ENCODE measurements around the gene PIGT.

DNA sequence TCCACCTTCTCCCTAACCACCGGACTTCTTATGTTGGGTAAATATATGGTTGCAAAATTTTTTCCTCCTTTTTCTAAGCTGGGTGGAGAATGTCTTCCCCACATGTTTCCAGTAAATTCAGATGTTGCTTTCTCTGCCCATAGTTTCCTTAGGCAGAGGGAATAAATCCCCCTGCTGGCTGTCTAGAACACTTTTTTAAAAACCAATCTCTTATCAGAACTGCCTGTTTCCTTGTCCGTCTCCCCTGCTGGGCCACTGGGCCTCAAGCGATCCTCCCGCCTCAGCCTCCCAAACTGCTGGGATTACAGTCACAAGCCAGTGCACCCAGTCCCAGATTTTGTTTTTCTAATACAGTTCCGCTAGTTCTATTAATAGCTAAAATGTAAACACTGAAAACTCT is 43.7 kb downstream of the PIGT start:
- TF ChIP-seq, protein P1, sequence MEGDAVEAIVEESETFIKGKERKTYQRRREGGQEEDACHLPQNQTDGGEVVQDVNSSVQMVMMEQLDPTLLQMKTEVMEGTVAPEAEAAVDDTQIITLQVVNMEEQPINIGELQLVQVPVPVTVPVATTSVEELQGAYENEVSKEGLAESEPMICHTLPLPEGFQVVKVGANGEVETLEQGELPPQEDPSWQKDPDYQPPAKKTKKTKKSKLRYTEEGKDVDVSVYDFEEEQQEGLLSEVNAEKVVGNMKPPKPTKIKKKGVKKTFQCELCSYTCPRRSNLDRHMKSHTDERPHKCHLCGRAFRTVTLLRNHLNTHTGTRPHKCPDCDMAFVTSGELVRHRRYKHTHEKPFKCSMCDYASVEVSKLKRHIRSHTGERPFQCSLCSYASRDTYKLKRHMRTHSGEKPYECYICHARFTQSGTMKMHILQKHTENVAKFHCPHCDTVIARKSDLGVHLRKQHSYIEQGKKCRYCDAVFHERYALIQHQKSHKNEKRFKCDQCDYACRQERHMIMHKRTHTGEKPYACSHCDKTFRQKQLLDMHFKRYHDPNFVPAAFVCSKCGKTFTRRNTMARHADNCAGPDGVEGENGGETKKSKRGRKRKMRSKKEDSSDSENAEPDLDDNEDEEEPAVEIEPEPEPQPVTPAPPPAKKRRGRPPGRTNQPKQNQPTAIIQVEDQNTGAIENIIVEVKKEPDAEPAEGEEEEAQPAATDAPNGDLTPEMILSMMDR (IDR thresholded peaks at IDR 0.05): no peak
- TF ChIP-seq NFE2L1 (CRISPR knock-in tag; IDR thresholded peaks at IDR 0.05) (no peak), TEAD4 (CRISPR knock-in tag; IDR thresholded peaks at IDR 0.05) (no peak), ZNF423 (CRISPR knock-in tag; IDR thresholded peaks at IDR 0.05) (no peak), NR3C1 (CRISPR knock-in tag; conservative IDR thresholded peaks at IDR 0.05; ENCODE audit: low read depth) (no peak), NFYB (CRISPR knock-in tag; conservative IDR thresholded peaks at IDR 0.05; ENCODE audit: low read depth) (no peak), NR1H2 (CRISPR knock-in tag; IDR thresholded peaks at IDR 0.05) (no peak)
- TF ChIP-seq, protein P2, sequence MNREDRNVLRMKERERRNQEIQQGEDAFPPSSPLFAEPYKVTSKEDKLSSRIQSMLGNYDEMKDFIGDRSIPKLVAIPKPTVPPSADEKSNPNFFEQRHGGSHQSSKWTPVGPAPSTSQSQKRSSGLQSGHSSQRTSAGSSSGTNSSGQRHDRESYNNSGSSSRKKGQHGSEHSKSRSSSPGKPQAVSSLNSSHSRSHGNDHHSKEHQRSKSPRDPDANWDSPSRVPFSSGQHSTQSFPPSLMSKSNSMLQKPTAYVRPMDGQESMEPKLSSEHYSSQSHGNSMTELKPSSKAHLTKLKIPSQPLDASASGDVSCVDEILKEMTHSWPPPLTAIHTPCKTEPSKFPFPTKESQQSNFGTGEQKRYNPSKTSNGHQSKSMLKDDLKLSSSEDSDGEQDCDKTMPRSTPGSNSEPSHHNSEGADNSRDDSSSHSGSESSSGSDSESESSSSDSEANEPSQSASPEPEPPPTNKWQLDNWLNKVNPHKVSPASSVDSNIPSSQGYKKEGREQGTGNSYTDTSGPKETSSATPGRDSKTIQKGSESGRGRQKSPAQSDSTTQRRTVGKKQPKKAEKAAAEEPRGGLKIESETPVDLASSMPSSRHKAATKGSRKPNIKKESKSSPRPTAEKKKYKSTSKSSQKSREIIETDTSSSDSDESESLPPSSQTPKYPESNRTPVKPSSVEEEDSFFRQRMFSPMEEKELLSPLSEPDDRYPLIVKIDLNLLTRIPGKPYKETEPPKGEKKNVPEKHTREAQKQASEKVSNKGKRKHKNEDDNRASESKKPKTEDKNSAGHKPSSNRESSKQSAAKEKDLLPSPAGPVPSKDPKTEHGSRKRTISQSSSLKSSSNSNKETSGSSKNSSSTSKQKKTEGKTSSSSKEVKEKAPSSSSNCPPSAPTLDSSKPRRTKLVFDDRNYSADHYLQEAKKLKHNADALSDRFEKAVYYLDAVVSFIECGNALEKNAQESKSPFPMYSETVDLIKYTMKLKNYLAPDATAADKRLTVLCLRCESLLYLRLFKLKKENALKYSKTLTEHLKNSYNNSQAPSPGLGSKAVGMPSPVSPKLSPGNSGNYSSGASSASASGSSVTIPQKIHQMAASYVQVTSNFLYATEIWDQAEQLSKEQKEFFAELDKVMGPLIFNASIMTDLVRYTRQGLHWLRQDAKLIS (CRISPR knock-in tag; IDR thresholded peaks at IDR 0.05; ENCODE audit: borderline replicate concordance): no peak
- TF ChIP-seq, protein P3, sequence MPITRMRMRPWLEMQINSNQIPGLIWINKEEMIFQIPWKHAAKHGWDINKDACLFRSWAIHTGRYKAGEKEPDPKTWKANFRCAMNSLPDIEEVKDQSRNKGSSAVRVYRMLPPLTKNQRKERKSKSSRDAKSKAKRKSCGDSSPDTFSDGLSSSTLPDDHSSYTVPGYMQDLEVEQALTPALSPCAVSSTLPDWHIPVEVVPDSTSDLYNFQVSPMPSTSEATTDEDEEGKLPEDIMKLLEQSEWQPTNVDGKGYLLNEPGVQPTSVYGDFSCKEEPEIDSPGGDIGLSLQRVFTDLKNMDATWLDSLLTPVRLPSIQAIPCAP (CRISPR knock-in tag; IDR thresholded peaks at IDR 0.05): no peak
- TF ChIP-seq, protein P4, sequence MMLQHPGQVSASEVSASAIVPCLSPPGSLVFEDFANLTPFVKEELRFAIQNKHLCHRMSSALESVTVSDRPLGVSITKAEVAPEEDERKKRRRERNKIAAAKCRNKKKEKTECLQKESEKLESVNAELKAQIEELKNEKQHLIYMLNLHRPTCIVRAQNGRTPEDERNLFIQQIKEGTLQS (CRISPR knock-in tag; conservative IDR thresholded peaks at IDR 0.05): no peak
- TF ChIP-seq, protein P5, sequence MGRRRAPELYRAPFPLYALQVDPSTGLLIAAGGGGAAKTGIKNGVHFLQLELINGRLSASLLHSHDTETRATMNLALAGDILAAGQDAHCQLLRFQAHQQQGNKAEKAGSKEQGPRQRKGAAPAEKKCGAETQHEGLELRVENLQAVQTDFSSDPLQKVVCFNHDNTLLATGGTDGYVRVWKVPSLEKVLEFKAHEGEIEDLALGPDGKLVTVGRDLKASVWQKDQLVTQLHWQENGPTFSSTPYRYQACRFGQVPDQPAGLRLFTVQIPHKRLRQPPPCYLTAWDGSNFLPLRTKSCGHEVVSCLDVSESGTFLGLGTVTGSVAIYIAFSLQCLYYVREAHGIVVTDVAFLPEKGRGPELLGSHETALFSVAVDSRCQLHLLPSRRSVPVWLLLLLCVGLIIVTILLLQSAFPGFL (CRISPR knock-in tag; IDR thresholded peaks at IDR 0.05; ENCODE audit: borderline replicate concordance): no peak
- TF ChIP-seq, protein P6, sequence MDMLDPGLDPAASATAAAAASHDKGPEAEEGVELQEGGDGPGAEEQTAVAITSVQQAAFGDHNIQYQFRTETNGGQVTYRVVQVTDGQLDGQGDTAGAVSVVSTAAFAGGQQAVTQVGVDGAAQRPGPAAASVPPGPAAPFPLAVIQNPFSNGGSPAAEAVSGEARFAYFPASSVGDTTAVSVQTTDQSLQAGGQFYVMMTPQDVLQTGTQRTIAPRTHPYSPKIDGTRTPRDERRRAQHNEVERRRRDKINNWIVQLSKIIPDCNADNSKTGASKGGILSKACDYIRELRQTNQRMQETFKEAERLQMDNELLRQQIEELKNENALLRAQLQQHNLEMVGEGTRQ (CRISPR knock-in tag; IDR thresholded peaks at IDR 0.05): no peak
- TF ChIP-seq, protein P7, sequence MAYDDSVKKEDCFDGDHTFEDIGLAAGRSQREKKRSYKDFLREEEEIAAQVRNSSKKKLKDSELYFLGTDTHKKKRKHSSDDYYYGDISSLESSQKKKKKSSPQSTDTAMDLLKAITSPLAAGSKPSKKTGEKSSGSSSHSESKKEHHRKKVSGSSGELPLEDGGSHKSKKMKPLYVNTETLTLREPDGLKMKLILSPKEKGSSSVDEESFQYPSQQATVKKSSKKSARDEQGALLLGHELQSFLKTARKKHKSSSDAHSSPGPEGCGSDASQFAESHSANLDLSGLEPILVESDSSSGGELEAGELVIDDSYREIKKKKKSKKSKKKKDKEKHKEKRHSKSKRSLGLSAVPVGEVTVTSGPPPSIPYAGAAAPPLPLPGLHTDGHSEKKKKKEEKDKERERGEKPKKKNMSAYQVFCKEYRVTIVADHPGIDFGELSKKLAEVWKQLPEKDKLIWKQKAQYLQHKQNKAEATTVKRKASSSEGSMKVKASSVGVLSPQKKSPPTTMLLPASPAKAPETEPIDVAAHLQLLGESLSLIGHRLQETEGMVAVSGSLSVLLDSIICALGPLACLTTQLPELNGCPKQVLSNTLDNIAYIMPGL (CRISPR knock-in tag; IDR thresholded peaks at IDR 0.05): no peak
- TF ChIP-seq, protein P8, sequence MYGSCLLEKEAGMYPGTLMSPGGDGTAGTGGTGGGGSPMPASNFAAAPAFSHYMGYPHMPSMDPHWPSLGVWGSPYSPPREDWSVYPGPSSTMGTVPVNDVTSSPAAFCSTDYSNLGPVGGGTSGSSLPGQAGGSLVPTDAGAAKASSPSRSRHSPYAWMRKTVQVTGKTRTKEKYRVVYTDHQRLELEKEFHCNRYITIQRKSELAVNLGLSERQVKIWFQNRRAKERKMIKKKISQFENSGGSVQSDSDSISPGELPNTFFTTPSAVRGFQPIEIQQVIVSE (CRISPR knock-in tag; IDR thresholded peaks at IDR 0.05; ENCODE audit: borderline replicate concordance): no peak
